Stimulated activated CD4-positive, alpha-beta T cell treated with anti-CD3 and anti-CD28 coated beads, Interleukin-1b, Interleukin-23, amount 100 ng/mL, for 48 hours (primary cell): ENCODE data around the gene TRIAP1.
A peak's percentile ranks its signal among the peaks of the same experiment; 100 is the strongest.
"Not testable (repeated sequence)": the region's sequence is repeated elsewhere in the genome, so short reads cannot be mapped to it uniquely, and the experiment has no call there.

ENCODE experiments used
- DNase-seq: peaks from one replicate; pipeline ENCODE4 v3.0.0-alpha.2; 2020

TRIAP1 gene

GRCh38 chr12:120445911-120446843 lies at the start of gene TRIAP1, which contains the start of gene GATC:
TSS of gene TRIAP1 (minus strand) at chr12:120446384. CDS start at chr12:120446372, 12 bp downstream.
TSS of gene GATC (plus strand) at chr12:120446444. CDS start at chr12:120446481, 37 bp downstream.
- DNase-seq = peak; percentile 88

GRCh38 chr12:120495186-120495730 lies 49.1 kb upstream of the TRIAP1 start:
- peak; percentile 4 for DNase-seq

- DNase-seq = no peak
These were observed 44.8 kb upstream of the TRIAP1 start for GRCh38 chr12:120490833-120491512.

- no peak for DNase-seq
These were observed 44.1 kb upstream of the TRIAP1 start for GRCh38 chr12:120490325-120490724.

GRCh38 chr12:120489018-120489417 lies 42.8 kb upstream of the TRIAP1 start:
- DNase-seq = no peak

GRCh38 chr12:120488057-120488640 lies 42.0 kb upstream of the TRIAP1 start:
- no peak for DNase-seq

- DNase-seq = not testable (repeated sequence)
These were observed 41.4 kb upstream of the TRIAP1 start for GRCh38 chr12:120487552-120487951.

- DNase-seq = no peak
These were observed 40.0 kb upstream of the TRIAP1 start for GRCh38 chr12:120485961-120486881.

- DNase-seq = no peak
These were observed 37.4 kb upstream of the TRIAP1 start for GRCh38 chr12:120483621-120484020.

GRCh38 chr12:120481022-120481767 lies 35.0 kb upstream of the TRIAP1 start:
- DNase-seq = no peak

GRCh38 chr12:120480211-120480610 lies 34.0 kb upstream of the TRIAP1 start:
- no peak for DNase-seq

GRCh38 chr12:120479458-120479857 lies 33.3 kb upstream of the TRIAP1 start:
- DNase-seq = no peak

- DNase-seq = no peak
These were observed 29.5 kb upstream of the TRIAP1 start for GRCh38 chr12:120475643-120476042.

- no peak for DNase-seq
These were observed 28.4 kb upstream of the TRIAP1 start for GRCh38 chr12:120474616-120474960.

- no peak for DNase-seq
These were observed 27.8 kb upstream of the TRIAP1 start for GRCh38 chr12:120473807-120474615.

- DNase-seq = no peak
These were observed 26.3 kb upstream of the TRIAP1 start for GRCh38 chr12:120472521-120472920.

GRCh38 chr12:120470150-120470784 lies 24.1 kb upstream of the TRIAP1 start:
- DNase-seq = no peak

- peak; percentile 97 for DNase-seq
These were observed 23.4 kb upstream of the TRIAP1 start, which contains the start of gene SRSF9 for GRCh38 chr12:120469450-120470149. TSS of gene SRSF9 (minus strand) at chr12:120469748. CDS start at chr12:120469609, 139 bp downstream.

- DNase-seq = no peak
These were observed 22.8 kb upstream of the TRIAP1 start for GRCh38 chr12:120468821-120469449.
